Bronchial epithelial cell (primary cell): ENCODE measurements around the gene GON7. TPM values are rescaled to one million over a fixed set of nuclear protein-coding genes. Genes with fewer than 3 reads are reported as not detected.
A peak's percentile ranks its signal among the peaks of the same experiment; 100 is the strongest.
"Not testable (repeated sequence)": the region's sequence is repeated elsewhere in the genome, so short reads cannot be mapped to it uniquely, and the experiment has no call there.

Source experiments
- DNase-seq: peaks from one replicate; pipeline ENCODE4 v3.0.0-alpha.2; 2010; ENCODE audit warnings: low read depth
- FAIRE-seq: peaks from 2 replicates; lab custom pipeline; 2011; peaks lifted over from hg19 to GRCh38; lab: Jason Lieb, UNC
- H3K27me3 ChIP-seq: 2 replicates; pipeline ENCODE4 v1.5.1; 2011; ENCODE audit warnings: low read length; ENCODE audit not compliant: control insufficient read depth, insufficient read depth
- H3K36me3 ChIP-seq: 2 replicates; pipeline ENCODE4 v1.5.1; 2011; ENCODE audit warnings: low read length; ENCODE audit not compliant: control insufficient read depth, insufficient read depth
- H3K4me3 ChIP-seq: 2 replicates; pipeline ENCODE4 v1.5.1; 2011; ENCODE audit warnings: mild to moderate bottlenecking, low read depth, low read length, control low read depth
- total RNA-seq: library from RNA; depleted of rRNA; stranded (reverse); fragments of >200 nt; gene quantifications from 2 replicates; pipeline ENCODE4 v1.2.1, GENCODE V29; 2014
- TF ChIP-seq, protein P1 (sequence below): IDR thresholded peaks from 2 replicates; pipeline ENCODE4 v1.5.1; 2011; ENCODE audit warnings: mild to moderate bottlenecking, moderate library complexity, low read length, control low read depth, inconsistent platforms; ENCODE audit not compliant: insufficient read depth, severe bottlenecking

Gene GON7
- total RNA-seq, 1 donor from 2014 or later, result 11.6 TPM

DNA sequence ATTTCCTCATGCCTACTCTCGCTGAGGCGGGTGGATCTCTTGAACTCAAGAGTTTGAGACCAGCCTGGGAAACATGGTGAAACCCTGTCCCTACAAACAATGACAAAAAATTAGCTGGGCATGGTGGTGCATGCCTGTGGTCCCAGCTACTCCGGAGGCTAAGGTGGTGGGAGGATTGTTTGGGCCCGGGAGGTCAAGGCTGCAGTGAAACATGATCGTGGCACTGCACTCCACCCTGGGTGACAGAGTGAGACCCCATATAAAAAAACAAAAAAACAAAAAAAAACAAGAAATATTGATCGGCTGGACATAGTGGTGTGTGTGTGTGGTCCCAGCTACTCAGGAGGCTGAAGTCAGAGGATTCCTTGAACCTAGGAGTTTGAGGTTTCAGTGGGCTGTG, 31.4 kb downstream of the GON7 start:
- TF ChIP-seq, protein P1, sequence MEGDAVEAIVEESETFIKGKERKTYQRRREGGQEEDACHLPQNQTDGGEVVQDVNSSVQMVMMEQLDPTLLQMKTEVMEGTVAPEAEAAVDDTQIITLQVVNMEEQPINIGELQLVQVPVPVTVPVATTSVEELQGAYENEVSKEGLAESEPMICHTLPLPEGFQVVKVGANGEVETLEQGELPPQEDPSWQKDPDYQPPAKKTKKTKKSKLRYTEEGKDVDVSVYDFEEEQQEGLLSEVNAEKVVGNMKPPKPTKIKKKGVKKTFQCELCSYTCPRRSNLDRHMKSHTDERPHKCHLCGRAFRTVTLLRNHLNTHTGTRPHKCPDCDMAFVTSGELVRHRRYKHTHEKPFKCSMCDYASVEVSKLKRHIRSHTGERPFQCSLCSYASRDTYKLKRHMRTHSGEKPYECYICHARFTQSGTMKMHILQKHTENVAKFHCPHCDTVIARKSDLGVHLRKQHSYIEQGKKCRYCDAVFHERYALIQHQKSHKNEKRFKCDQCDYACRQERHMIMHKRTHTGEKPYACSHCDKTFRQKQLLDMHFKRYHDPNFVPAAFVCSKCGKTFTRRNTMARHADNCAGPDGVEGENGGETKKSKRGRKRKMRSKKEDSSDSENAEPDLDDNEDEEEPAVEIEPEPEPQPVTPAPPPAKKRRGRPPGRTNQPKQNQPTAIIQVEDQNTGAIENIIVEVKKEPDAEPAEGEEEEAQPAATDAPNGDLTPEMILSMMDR, result no peak
- DNase-seq (no peak), FAIRE-seq (no peak)
- Histone ChIP-seq H3K27me3 (no peaks in the 10 kb centered on the region), H3K4me3 (no peak overlapping the region), H3K36me3 (no peaks in the 10 kb centered on the region)

DNA sequence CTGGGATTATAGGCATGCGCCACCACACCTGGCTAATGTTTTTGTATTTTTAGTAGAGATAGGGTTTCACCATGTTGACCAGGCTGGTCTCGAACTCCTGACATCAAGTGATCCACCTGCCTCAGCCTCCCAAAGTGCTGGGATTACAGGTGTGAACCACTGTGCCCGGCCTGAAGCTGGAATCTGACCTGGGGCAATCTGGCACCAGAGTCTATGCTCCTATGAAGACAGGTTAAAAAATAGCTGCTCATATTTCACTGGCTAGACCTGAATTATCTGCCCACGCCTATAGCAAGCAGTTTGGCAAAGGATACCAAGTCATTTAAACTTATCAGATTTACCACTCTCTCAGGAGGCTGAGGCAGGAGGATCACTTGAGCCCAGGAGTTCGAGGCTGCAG, 32.1 kb downstream of the GON7 start:
- H3K36me3 ChIP-seq, H3K4me3 ChIP-seq, DNase-seq, H3K27me3 ChIP-seq, FAIRE-seq: not testable (repeated sequence)

DNA sequence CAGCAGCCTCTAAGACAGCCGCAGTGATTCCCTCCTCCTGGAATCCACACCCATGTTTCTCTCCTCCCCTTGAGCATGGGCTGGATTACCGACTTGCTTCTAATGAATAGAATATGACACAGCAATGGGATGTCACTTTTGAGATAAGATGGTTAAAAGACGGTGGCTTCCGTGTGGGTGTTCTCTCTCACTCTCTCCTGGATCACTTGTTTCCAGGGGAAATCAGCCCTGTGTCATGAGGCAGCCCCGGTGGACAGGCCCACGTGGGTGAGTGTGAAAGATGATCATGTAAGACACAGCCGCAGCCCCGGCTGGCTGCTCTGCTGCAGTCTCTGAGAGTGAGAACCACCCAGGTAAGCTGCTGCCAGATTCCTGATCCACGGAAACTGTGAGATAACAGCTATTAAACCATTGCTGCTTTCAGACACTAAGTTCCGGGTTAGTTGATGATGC, 32.9 kb downstream of the GON7 start:
- FAIRE-seq, result no peak
- TF ChIP-seq, protein P1, result no peak
- H3K36me3 ChIP-seq, result no peaks in the 10 kb centered on the region
- no peak overlapping the region for H3K4me3 ChIP-seq
- peak; percentile 37 for DNase-seq
- no peaks in the 10 kb centered on the region for H3K27me3 ChIP-seq

DNA sequence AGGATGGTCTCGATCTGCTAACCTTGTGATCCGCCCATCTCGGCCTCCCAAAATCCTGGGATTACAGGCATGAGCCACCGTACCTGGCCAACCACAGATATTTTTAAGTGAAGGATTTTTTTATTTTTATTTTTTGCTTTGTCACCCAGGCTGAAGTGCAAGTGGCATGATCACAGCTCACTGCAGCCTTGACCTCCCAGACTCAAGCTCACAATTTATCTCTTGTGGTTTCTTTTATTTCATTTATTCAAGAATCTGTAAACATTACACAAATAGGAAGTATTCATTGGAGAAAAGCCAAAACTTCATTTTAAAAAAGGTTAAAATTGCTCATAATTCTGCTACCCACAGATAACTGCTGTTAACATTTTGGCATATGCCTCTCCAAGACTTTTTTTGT, 35.5 kb downstream of the GON7 start:
- FAIRE-seq (no peak), DNase-seq (no peak)
- TF ChIP-seq, protein P1, result no peak
- H3K4me3 ChIP-seq, result no peak overlapping the region
- no peaks in the 10 kb centered on the region for H3K27me3 ChIP-seq
- no peaks in the 10 kb centered on the region for H3K36me3 ChIP-seq

DNA sequence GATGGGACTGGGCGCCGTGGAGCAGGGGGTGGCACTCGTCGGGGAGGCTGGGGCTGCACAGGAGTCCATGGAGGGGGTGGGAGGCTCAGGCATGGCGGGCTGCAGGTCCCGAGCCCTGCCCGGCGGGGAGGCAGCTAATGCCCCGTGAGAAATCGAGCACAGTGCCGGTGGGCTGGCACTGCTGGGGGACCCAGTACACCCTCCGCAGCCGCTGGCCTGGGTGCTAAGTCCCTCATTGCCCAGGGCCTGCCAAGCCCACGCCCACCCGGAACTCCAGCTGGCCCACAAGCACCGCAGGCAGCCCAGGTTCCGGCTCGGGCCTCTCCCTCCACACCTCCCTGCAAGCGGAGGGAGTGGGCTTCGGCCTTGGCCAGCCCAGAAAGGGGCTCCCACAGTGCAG, 36.7 kb downstream of the GON7 start:
- DNase-seq, H3K4me3 ChIP-seq, FAIRE-seq, H3K27me3 ChIP-seq, H3K36me3 ChIP-seq: not testable (repeated sequence)

DNA sequence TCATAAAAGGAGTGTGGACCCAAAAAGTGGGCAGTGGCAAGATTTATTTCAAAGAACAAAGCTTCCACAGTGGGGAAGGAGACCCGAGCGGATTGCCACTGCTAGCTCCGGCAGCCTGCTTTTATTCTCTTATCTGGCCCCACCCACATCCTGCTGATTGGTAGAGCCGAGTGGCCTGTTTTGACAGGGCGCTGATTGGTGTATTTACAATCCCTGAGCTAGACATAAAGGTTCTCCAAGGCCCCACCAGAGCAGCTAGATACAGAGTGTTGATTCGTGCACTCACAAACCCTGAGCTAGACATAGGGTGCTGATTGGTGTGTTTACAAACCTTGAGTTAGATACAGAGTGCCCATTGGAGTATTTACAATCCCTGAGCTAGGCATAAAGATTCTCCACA, 37.2 kb downstream of the GON7 start:
- not testable (repeated sequence) for H3K4me3 ChIP-seq, H3K27me3 ChIP-seq, FAIRE-seq, DNase-seq, H3K36me3 ChIP-seq

DNA sequence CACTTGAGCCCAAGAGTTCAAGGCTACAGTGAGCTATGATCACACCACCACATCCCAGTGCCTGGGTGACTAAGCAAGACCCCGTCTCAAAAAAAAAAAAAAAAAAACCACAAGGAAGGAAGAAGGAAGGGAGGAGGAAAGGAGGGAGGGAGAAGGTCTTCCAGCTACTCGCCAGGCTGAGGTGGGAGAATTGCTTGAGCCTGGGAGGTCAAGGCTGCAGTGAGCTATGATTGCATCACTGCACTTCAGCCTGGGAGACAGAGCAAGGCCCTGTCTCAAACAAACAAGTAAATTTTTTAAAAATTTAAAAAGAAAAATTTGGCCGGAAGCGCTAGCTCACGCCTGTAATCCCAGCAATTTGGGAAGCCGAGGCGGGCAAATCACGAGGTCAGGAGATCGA, 38.3 kb downstream of the GON7 start:
- H3K27me3 ChIP-seq, H3K4me3 ChIP-seq, DNase-seq, H3K36me3 ChIP-seq, FAIRE-seq: not testable (repeated sequence)

DNA sequence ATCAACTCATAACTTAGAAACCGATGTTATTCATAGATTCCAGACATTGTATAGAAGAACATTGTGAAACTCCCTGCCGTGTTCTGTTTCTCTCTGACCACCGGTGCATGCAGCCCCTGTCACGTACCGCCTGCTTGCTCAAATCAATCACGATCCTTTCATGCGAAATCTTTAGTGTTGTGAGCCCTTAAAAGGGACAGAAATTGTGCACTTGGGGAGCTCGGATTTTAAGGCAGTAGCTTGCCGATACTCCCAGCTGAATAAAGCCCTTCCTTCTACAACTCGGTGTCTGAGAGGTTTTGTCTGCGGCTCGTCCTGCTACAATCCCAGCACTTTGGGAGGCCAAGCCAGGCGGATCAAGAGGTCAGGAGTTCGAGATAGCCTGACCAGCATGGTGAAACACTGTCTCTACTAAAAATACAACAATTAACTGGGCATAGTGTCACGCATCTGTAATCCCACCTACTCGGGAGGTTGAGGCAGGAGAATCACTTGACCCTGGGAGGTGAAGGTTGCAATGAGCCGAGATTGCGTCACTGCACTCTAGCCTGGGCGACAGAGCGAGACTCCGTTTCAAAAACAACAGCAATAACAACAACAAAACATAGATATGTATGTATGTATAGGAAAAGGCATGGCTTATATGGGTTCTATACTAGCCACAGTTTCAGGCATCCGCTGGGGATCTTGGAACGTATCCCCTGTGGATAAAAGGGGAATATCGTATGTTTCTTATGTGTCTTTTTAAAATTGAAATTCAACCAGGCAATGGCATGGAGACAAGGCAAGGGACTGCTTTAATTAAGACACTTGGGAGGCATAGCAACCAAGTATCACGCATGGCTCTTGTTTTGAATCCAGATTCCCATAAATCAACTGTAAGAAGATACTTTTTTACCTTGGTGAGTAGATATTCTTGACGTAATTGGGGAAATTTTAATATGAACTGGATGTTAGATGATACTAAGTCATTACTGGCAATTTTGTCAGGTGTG, 41.3 kb downstream of the GON7 start:
- not testable (repeated sequence) for FAIRE-seq, H3K4me3 ChIP-seq, H3K36me3 ChIP-seq, H3K27me3 ChIP-seq, DNase-seq
